Osteocyte (in vitro differentiated cells): ENCODE data around the gene LYZL4. TPM values are rescaled to one million over a fixed set of nuclear protein-coding genes. Genes with fewer than 3 reads are reported as not detected.

Experiments
- DNase-seq: peaks from one replicate; pipeline ENCODE4 v3.0.0; 2021; ENCODE audit warnings: mixed read lengths; ENCODE audit not compliant: unreplicated experiment; ENCODE audit errors: extremely low spot score
- H3K27ac Mint-ChIP-seq: one replicate; pipeline ENCODE4 v1.8.0; 2021; ENCODE audit warnings: mild to moderate bottlenecking, mixed read lengths; ENCODE audit not compliant: unreplicated experiment
- H3K27me3 Mint-ChIP-seq: one replicate; pipeline ENCODE4 v1.8.0; 2021; ENCODE audit warnings: mixed read lengths; ENCODE audit not compliant: unreplicated experiment
- H3K36me3 Mint-ChIP-seq: one replicate; pipeline ENCODE4 v1.8.0; 2021; ENCODE audit warnings: mixed read lengths; ENCODE audit not compliant: unreplicated experiment
- H3K4me1 Mint-ChIP-seq: one replicate; pipeline ENCODE4 v1.8.0; 2021; ENCODE audit warnings: mixed read lengths; ENCODE audit not compliant: unreplicated experiment
- H3K4me3 Mint-ChIP-seq: one replicate; pipeline ENCODE4 v1.8.0; 2021; ENCODE audit warnings: mild to moderate bottlenecking, moderate library complexity, mixed read lengths; ENCODE audit not compliant: unreplicated experiment
- H3K9me3 Mint-ChIP-seq: one replicate; pipeline ENCODE4 v1.8.0; 2021; ENCODE audit warnings: mixed read lengths; ENCODE audit not compliant: unreplicated experiment
- total RNA-seq: library from RNA; stranded (reverse); gene quantifications from 2 replicates; pipeline ENCODE4 v1.2.1, GENCODE V29; 2021
- TF ChIP-seq, protein P1 (sequence below): fragments of 200-600 bp; sonication (generic); IDR thresholded peaks from 2 replicates; pipeline ENCODE4 v1.5.0; 2021; ENCODE audit warnings: antibody characterized with exemption, mild to moderate bottlenecking, moderate library complexity

The LYZL4 gene
- total RNA-seq, 1 donor from 2014 or later = not detected

DNA sequence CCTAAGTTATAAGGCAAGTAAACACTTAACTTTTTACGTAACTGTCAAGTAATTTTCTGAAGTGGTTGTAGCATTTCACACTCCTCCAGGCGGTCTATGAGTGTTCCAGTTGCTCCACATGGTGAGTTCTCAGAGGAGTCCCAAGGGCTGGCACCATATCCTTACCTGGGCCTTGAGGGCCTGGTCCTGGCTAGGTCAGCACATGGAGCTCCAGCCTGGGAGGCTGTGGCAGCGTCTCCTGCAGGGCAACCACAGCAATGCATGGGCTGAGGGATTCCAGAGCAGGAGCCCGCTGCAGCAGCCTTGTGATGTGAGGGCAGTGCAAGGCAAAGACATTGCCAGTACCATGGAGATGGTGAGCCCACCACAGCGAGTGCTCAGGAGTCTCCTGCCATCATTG is 32.2 kb upstream of the LYZL4 start:
- H3K4me3 Mint-ChIP-seq = no peak overlapping the region
- no peaks in the 10 kb centered on the region for H3K9me3 Mint-ChIP-seq
- no peak for DNase-seq
- H3K4me1 Mint-ChIP-seq = no peaks in the 10 kb centered on the region
- no peak overlapping the region for H3K27ac Mint-ChIP-seq
- TF ChIP-seq, protein P1, sequence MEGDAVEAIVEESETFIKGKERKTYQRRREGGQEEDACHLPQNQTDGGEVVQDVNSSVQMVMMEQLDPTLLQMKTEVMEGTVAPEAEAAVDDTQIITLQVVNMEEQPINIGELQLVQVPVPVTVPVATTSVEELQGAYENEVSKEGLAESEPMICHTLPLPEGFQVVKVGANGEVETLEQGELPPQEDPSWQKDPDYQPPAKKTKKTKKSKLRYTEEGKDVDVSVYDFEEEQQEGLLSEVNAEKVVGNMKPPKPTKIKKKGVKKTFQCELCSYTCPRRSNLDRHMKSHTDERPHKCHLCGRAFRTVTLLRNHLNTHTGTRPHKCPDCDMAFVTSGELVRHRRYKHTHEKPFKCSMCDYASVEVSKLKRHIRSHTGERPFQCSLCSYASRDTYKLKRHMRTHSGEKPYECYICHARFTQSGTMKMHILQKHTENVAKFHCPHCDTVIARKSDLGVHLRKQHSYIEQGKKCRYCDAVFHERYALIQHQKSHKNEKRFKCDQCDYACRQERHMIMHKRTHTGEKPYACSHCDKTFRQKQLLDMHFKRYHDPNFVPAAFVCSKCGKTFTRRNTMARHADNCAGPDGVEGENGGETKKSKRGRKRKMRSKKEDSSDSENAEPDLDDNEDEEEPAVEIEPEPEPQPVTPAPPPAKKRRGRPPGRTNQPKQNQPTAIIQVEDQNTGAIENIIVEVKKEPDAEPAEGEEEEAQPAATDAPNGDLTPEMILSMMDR = no peak
- H3K36me3 Mint-ChIP-seq = no peaks in the 10 kb centered on the region
- H3K27me3 Mint-ChIP-seq = peaks cover 44% of the 10 kb centered on the region

DNA sequence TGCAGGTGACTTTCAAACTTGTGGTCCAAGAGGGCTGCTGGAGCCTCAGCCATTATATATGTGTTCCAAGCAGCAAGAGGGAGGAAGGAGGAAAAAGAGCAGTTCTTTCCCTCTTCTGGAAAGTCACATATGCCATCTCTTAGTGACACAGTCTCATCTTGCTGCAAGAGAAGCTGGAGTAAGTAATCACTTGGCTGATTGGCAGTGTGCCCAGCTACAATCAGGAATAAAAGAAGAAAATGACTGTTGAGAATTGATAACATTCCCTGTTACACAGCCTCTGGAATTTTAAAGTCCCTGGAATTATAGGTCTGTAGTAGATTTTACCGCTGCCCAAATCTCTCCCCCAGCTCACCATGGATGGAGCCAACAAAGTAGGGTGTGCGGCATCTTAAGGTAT is 31.4 kb upstream of the LYZL4 start:
- Mint-ChIP-seq H3K36me3 (no peaks in the 10 kb centered on the region), H3K4me1 (no peaks in the 10 kb centered on the region), H3K4me3 (no peak overlapping the region), H3K27ac (no peak overlapping the region), H3K27me3 (peaks cover 47% of the 10 kb centered on the region), H3K9me3 (no peaks in the 10 kb centered on the region)
- DNase-seq = no peak
- TF ChIP-seq, protein P1 = no peak

GRCh38 chr3:42440924-42441323 is 30.5 kb upstream of the LYZL4 start:
- Mint-ChIP-seq H3K27me3 (peaks cover 47% of the 10 kb centered on the region), H3K27ac (no peak overlapping the region), H3K9me3 (no peaks in the 10 kb centered on the region), H3K4me3 (no peak overlapping the region), H3K4me1 (no peaks in the 10 kb centered on the region), H3K36me3 (no peaks in the 10 kb centered on the region)
- no peak for DNase-seq
- TF ChIP-seq, protein P1 = no peak

DNA sequence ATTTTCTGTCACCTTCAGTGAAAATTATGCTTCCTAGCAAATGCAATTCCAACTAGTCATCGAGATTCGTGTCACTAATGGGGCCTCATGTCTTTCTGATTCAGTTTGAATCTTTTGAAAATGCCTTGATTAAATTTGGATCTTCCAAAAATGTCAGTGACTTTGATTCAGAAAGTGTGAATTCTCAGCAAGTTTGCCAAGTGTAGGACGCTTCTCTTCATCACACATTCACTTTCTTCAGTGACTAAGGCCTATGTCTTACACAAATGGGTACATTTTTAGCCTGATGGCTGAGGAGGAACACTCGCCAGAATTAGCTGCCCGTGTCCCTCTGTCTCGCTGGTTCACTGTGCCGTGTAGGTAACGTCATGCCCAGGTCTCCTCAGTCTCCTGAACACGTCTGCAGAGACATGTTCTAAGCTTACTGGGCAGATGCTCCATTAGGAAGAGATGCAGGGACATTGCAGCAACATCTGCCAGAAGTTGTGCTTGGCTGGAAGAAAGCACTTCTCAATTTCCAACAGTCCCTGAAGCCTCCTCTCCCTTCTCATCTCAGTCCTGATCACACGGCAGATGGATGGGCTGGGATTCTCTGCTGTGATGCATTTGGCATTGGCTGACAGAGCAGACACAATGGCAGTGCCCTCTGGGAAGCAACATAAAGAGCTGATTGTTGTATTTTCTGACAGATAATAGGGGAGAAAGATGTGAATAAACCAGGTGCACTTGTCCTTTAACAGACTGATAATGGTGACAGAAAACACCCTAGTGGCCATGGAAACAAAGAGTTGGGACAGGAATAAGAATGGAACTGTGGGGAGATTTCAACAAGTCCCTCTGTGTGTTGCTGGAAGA is 29.1 kb upstream of the LYZL4 start:
- H3K27me3 Mint-ChIP-seq = peaks cover 44% of the 10 kb centered on the region
- no peak for DNase-seq
- H3K4me1 Mint-ChIP-seq = no peaks in the 10 kb centered on the region
- H3K36me3 Mint-ChIP-seq = no peaks in the 10 kb centered on the region
- TF ChIP-seq, protein P1 = no peak
- no peaks in the 10 kb centered on the region for H3K9me3 Mint-ChIP-seq
- H3K4me3 Mint-ChIP-seq = no peak overlapping the region
- H3K27ac Mint-ChIP-seq = no peak overlapping the region

- Mint-ChIP-seq H3K4me3 (no peak overlapping the region), H3K27me3 (peaks cover 44% of the 10 kb centered on the region), H3K36me3 (no peaks in the 10 kb centered on the region), H3K9me3 (no peaks in the 10 kb centered on the region), H3K4me1 (no peaks in the 10 kb centered on the region), H3K27ac (no peak overlapping the region)
- TF ChIP-seq, protein P1 = no peak
- no peak for DNase-seq
Measured at GRCh38 chr3:42438758-42439157, 28.3 kb upstream of the LYZL4 start.
